Muscle of back (tissue), 11 donors: Measurements from ENCODE around the gene GALNTL6. TPM values are rescaled to one million over a fixed set of nuclear protein-coding genes. Genes with fewer than 3 reads are reported as not detected.
A peak's percentile ranks its signal among the peaks of the same experiment; 100 is the strongest.

Source experiments
- DNase-seq, 3 donors: peaks; one replicate each; pipeline versions ENCODE4 v3.0.0 to v3.0.0-alpha.2; 2013
- polyA plus RNA-seq, 10 donors: library from polyadenylated mRNA; unstranded; fragments of 120-200 nt; gene quantifications; one replicate each; pipeline ENCODE4 v1.2.1, GENCODE V29; 2013; ENCODE audit not compliant: insufficient read length in 10 of 10

GALNTL6 gene
- polyA plus RNA-seq, 10 donors: 0.29 to 2.2 (median 1.2) TPM; not detected in 1

- no peak for DNase-seq
Observed at GRCh38 chr4:172521680-172522079, 708.5 kb downstream of the GALNTL6 start.

GRCh38 chr4:172543249-172543648, 730.0 kb downstream of the GALNTL6 start:
- no peak for DNase-seq

- no peak for DNase-seq
Observed at GRCh38 chr4:172546782-172547181, 733.6 kb downstream of the GALNTL6 start.

GRCh38 chr4:172547724-172548123, 734.5 kb downstream of the GALNTL6 start:
- DNase-seq: no peak

GRCh38 chr4:172553216-172553615, 740.0 kb downstream of the GALNTL6 start:
- DNase-seq: no peak

- no peak for DNase-seq
Observed at GRCh38 chr4:172554588-172554987, 741.4 kb downstream of the GALNTL6 start.

- no peak for DNase-seq
Observed at GRCh38 chr4:172555725-172556124, 742.5 kb downstream of the GALNTL6 start.

- peak; percentile 0 to 16 (median 3) for DNase-seq
Observed at GRCh38 chr4:172573899-172574298, 760.7 kb downstream of the GALNTL6 start.

- no peak for DNase-seq
Observed at GRCh38 chr4:172578712-172579111, 765.5 kb downstream of the GALNTL6 start.

GRCh38 chr4:172584816-172585215, 771.6 kb downstream of the GALNTL6 start:
- no peak for DNase-seq

GRCh38 chr4:172596206-172596605, 783.0 kb downstream of the GALNTL6 start:
- no peak for DNase-seq

- no peak for DNase-seq
Observed at GRCh38 chr4:172599554-172599953, 786.4 kb downstream of the GALNTL6 start.

- no peak for DNase-seq
Observed at GRCh38 chr4:172601195-172601594, 788.0 kb downstream of the GALNTL6 start.

GRCh38 chr4:172619218-172619617, 806.0 kb downstream of the GALNTL6 start:
- no peak for DNase-seq

GRCh38 chr4:172619798-172620197, 806.6 kb downstream of the GALNTL6 start:
- no peak for DNase-seq

- DNase-seq: no peak
Observed at GRCh38 chr4:172628263-172628662, 815.1 kb downstream of the GALNTL6 start.

- no peak for DNase-seq
Observed at GRCh38 chr4:172630280-172630679, 817.1 kb downstream of the GALNTL6 start.

GRCh38 chr4:172631832-172632231, 818.6 kb downstream of the GALNTL6 start:
- no peak for DNase-seq

GRCh38 chr4:172648471-172648870, 835.3 kb downstream of the GALNTL6 start:
- no peak for DNase-seq

- no peak for DNase-seq
Observed at GRCh38 chr4:172649143-172649542, 835.9 kb downstream of the GALNTL6 start.

- no peak for DNase-seq
Observed at GRCh38 chr4:172650758-172651530, 837.7 kb downstream of the GALNTL6 start.

GRCh38 chr4:172651961-172652360, 838.8 kb downstream of the GALNTL6 start:
- no peak for DNase-seq

- no peak for DNase-seq
Observed at GRCh38 chr4:172652369-172652768, 839.2 kb downstream of the GALNTL6 start.

GRCh38 chr4:172653676-172654075, 840.5 kb downstream of the GALNTL6 start:
- no peak for DNase-seq
